ENCODE measurements around the gene SLC37A3.

DNA sequence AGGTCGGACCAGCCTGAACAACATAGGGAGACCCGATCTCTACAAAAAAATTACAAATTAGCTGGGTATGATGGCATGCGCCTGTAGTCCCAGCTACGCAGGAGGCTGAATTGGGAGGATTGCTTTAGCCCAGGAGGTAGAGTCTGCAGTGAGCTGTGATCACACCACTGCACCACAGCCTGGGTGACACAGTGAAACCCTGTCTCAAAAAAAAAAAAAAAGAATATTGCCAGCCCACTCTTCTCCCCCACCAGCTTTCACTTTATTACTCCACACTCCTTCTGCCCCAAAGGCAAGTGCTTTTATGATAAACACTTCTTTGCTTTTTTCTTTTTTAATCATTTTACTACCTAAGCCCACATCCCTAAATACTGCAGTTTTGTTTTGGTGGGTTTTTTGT lies 20.3 kb upstream of the SLC37A3 start:
- TF ChIP-seq, protein P1, sequence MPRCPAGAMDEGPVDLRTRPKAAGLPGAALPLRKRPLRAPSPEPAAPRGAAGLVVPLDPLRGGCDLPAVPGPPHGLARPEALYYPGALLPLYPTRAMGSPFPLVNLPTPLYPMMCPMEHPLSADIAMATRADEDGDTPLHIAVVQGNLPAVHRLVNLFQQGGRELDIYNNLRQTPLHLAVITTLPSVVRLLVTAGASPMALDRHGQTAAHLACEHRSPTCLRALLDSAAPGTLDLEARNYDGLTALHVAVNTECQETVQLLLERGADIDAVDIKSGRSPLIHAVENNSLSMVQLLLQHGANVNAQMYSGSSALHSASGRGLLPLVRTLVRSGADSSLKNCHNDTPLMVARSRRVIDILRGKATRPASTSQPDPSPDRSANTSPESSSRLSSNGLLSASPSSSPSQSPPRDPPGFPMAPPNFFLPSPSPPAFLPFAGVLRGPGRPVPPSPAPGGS (IDR thresholded peaks at IDR 0.05), result no peak
- TF ChIP-seq FOSB (CRISPR knock-in tag; IDR thresholded peaks at IDR 0.05) (no peak), EHMT2 (IDR thresholded peaks at IDR 0.05; ENCODE audit: low read depth) (no peak), CTCF (IDR thresholded peaks at IDR 0.05) (no peak), POLR2A (IDR thresholded peaks at IDR 0.05; ENCODE audit: low read length) (no peak), HES2 (IDR thresholded peaks at IDR 0.05) (no peak)
- TF ChIP-seq, protein P2, sequence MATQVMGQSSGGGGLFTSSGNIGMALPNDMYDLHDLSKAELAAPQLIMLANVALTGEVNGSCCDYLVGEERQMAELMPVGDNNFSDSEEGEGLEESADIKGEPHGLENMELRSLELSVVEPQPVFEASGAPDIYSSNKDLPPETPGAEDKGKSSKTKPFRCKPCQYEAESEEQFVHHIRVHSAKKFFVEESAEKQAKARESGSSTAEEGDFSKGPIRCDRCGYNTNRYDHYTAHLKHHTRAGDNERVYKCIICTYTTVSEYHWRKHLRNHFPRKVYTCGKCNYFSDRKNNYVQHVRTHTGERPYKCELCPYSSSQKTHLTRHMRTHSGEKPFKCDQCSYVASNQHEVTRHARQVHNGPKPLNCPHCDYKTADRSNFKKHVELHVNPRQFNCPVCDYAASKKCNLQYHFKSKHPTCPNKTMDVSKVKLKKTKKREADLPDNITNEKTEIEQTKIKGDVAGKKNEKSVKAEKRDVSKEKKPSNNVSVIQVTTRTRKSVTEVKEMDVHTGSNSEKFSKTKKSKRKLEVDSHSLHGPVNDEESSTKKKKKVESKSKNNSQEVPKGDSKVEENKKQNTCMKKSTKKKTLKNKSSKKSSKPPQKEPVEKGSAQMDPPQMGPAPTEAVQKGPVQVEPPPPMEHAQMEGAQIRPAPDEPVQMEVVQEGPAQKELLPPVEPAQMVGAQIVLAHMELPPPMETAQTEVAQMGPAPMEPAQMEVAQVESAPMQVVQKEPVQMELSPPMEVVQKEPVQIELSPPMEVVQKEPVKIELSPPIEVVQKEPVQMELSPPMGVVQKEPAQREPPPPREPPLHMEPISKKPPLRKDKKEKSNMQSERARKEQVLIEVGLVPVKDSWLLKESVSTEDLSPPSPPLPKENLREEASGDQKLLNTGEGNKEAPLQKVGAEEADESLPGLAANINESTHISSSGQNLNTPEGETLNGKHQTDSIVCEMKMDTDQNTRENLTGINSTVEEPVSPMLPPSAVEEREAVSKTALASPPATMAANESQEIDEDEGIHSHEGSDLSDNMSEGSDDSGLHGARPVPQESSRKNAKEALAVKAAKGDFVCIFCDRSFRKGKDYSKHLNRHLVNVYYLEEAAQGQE (IDR thresholded peaks at IDR 0.05), result no peak
- TF ChIP-seq, protein P3, sequence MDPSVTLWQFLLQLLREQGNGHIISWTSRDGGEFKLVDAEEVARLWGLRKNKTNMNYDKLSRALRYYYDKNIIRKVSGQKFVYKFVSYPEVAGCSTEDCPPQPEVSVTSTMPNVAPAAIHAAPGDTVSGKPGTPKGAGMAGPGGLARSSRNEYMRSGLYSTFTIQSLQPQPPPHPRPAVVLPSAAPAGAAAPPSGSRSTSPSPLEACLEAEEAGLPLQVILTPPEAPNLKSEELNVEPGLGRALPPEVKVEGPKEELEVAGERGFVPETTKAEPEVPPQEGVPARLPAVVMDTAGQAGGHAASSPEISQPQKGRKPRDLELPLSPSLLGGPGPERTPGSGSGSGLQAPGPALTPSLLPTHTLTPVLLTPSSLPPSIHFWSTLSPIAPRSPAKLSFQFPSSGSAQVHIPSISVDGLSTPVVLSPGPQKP (IDR thresholded peaks at IDR 0.05; ENCODE audit: low read depth, low read length), result no peak
